ELR (cell line): Measurements from ENCODE around the gene SPATS2L.
"Not testable (repeated sequence)": the region's sequence is repeated elsewhere in the genome, so short reads cannot be mapped to it uniquely, and the experiment has no call there.

Experiments used
- DNase-seq: peaks from one replicate; pipeline ENCODE4 v3.0.0-alpha.2; 2015; ENCODE audit warnings: low read depth

The SPATS2L gene

DNA sequence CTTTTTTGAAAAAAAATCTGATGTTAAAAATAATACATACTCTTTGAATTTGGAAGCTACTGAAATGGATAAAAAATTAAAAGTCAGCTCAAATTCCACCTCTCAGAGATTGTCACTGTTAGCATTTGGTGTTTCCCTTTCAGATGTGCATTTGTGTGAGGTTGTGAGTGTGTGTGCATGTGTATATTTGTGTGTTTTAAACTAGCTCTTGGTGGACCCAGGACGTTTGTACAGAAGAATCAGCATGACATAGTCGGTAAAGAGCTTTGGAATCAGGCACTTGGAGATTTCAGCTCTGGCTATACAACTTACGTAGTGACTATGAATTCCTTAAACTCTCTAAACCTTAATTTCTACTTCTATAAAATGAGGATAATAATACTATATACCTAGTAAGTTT lies 14.5 kb downstream of the SPATS2L start:
- DNase-seq, result no peak

GRCh38 chr2:200321780-200322534 lies 15.5 kb downstream of the SPATS2L start:
- DNase-seq, result no peak

- DNase-seq, result no peak
These were observed 16.1 kb downstream of the SPATS2L start for GRCh38 chr2:200322607-200323006.

- DNase-seq, result no peak
These were observed 17.9 kb downstream of the SPATS2L start for GRCh38 chr2:200324362-200324761.

DNA sequence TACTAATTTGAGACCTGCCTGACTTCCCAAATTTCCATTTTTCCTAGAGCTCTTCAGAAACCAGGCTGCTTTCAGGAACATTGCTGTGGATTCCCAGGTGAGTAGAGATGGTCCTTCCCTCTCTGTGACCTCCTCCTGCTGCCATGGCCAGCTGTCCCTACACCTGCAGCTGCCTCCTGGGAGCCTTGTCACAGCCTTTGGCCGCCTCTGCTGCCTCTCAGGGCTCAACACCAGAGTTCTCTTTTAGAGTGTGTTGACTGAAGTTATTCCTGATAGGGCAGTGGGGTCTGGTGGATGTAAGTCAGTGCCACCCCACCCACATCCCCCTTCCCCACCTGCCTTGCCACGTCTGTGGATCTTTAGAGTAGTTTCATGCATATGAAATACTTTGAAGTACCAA lies 22.9 kb downstream of the SPATS2L start:
- DNase-seq, result no peak

GRCh38 chr2:200329798-200330197 lies 23.3 kb downstream of the SPATS2L start:
- DNase-seq, result no peak

DNA sequence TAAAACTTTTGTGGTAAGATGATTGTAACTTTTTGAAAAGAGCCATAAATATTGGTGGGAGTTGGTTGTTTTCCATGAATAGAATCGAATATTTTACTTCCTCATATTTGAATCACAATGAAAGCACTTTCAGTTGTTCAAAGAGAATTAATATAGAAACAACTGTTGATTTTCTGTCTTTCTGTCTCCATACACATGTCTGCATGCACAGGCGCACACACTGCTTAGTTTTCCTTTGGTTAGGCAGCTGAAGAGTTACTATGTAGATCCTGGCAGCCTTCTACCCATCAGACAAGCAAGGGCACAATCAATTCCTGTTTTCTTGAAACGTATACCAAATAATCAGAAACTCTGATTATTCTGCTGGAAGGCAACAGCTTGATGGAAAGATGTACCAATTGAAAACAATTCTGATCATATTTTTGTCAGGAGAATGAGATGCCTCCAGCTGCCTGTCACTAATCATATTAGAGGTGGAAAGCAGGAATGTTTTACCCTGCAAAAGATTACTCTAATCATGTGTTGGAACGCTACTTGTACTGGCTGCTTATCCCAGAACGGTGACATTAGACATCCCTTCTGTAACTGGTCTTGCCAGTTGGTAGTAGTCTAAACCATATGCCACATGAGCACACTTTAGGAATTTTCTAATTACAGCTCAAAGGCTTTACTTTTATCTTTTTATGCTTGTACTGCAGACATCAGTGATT lies 24.0 kb downstream of the SPATS2L start:
- no peak for DNase-seq

GRCh38 chr2:200331061-200331400 lies 24.5 kb downstream of the SPATS2L start:
- DNase-seq, result no peak

GRCh38 chr2:200335657-200336056 lies 29.2 kb downstream of the SPATS2L start:
- no peak for DNase-seq

DNA sequence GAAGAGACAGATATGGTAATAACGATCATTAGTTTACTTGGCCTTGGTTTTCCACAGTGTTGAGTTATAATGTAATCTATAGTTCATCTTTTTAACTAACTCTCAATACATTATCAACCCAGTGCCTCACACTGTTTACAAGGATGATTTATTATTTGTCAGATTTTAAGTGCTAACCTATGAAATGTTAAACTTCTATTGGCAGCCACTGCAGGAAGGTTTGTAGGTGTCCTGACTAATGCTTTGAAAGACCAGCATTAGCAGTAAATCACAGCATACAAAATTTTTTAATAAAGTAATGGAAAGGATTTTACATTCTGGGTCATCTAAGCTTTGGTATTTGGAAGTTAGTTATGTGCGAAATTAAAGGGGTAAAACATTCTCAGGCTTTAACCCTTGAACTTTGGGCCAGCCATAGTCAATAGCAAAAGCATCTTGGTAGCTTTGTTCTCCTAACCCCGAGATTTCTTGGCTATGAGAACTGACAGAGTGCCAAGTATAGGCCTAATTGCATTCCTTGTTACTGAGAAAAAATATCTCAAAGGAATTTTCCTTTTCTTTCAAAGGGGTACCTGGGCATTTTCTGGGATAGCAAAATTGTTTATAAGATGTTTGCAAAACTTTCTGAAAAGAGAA lies 30.6 kb downstream of the SPATS2L start:
- DNase-seq, result no peak

DNA sequence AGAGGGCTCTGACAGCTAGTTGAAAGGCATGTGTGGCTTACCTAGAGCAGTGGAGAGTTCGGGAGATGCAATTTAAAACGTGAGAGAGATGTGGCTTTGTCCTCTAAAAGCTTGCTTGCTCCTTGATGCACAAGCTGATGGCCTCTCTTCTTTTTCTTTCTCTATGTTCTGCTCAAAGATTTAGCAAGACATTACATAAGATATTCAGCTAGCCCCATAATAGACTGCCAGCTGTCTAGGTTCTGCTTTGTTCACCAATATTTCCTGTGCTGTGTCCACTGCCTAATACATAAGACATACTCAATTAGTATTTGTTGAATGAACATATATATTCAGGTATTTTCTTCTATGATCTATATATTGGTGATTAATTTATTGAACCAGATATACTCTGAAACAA lies 31.1 kb downstream of the SPATS2L start:
- DNase-seq, result no peak

GRCh38 chr2:200338692-200339091 lies 32.2 kb downstream of the SPATS2L start:
- no peak for DNase-seq

GRCh38 chr2:200340508-200341224 lies 34.2 kb downstream of the SPATS2L start:
- DNase-seq, result no peak

- DNase-seq, result no peak
These were observed 34.9 kb downstream of the SPATS2L start for GRCh38 chr2:200341376-200341775.

DNA sequence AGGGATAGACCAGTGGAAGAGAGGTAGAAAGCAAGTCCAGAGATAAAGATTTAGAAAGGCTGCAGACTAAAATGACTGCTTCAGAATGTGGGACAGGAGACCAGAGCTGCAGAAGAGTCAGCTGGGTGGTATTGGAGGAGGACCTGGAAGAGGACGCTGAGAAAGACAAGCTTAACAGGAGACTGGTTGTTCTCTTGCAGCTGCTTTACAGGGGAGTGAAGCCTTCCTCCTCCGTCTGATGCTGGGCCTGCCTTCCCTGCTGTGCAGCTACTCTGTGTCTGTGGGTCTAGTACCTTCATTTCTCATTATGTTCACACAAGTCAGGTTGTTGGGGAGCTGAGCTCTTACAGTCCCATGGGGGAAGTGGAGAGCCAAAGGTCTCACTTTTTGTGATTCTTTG lies 35.7 kb downstream of the SPATS2L start:
- DNase-seq, result no peak

GRCh38 chr2:200342654-200343053 lies 36.2 kb downstream of the SPATS2L start:
- no peak for DNase-seq

DNA sequence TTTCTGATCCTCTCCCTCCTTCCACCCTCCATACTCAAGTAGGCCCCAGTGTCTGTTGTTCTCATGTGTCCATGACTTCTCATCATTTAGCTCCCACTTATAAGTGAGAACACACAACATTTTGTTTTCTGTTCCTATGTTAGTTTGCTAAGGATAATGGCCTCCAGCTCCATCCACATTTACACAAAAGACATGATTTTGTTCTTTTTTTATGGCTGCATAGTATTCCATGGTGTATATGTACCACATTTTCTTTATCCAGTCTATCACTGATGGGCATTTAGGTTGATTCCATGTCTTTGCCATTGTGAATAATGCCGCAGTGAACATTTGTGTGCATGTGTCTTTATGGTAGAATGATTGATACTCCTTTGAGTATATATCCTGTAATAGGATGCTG lies 37.7 kb downstream of the SPATS2L start:
- not testable (repeated sequence) for DNase-seq

GRCh38 chr2:200345975-200346374 lies 39.5 kb downstream of the SPATS2L start:
- DNase-seq, result no peak

DNA sequence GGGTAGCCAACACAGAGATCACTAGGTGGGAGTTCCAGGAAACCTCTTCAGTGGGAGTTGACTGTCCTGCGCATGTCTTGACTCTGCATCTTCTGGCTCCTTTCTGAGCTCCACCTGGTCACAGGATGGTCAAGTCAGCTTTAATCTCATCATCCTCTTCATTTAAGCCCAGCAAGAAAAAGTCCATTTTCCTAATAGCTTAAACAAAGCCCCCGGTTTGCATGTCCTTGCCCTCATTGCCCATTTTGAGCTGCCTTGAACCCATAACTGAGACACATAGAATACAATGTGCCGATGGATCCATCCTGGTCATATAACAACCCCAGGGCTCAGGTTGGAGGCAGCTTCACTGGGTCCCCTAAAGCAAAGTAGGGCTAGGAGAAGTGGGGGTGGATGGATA lies 40.8 kb downstream of the SPATS2L start:
- no peak for DNase-seq

GRCh38 chr2:200348897-200349563 lies 42.5 kb downstream of the SPATS2L start:
- no peak for DNase-seq

- DNase-seq, result no peak
These were observed 43.4 kb downstream of the SPATS2L start for GRCh38 chr2:200349868-200350267.

DNA sequence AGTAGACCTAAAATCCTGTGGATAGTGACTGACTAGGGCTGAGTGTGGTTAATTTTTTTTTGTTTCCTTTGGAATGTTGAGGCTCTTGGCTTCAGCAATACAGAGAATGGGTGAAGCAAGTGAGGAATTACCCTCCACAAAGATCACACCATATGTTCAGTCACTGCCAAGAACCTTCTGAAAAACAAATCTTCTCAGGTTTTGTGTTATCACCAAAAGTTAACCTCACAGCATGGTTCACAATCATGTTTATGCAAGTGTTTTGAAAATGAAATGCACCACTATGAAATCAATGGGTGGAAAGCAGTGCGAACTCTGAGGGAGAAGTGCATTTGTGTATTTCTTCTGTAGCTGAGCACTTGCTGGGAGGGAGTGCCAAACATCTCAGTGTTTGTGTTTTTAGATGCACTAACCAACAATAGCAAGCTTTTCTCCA lies 44.4 kb downstream of the SPATS2L start:
- no peak for DNase-seq
